HG02623 (cell line): ENCODE data around the gene LPAR1.
"Not testable (repeated sequence)": the region's sequence is repeated elsewhere in the genome, so short reads cannot be mapped to it uniquely, and the experiment has no call there.

Source experiments
- ATAC-seq: cut with Tn5 transposase; IDR thresholded peaks from one replicate; pipeline ENCODE4 v1.9.1; 2021; ENCODE audit warnings: moderate library complexity; ENCODE audit not compliant: unreplicated experiment

The LPAR1 gene

DNA sequence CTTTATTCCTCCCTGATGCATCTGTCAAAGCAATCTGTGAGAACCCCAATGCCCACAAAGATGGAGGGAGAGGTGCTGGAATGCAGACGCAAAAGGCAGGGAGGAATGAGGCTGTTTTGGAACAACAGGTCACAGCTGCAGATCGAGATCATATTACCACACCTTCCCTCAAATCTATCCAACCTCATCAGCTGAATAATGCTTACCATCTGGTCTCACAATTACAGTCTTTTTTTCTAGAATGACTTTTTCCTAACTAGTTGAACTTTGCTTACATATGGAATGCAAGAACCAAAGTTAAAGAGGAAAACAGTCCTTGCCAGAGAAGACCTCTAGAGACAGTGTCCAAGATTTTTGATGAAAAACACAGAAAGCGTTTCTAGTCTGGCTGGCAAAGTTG, 158.1 kb downstream of the LPAR1 start:
- no peak for ATAC-seq

DNA sequence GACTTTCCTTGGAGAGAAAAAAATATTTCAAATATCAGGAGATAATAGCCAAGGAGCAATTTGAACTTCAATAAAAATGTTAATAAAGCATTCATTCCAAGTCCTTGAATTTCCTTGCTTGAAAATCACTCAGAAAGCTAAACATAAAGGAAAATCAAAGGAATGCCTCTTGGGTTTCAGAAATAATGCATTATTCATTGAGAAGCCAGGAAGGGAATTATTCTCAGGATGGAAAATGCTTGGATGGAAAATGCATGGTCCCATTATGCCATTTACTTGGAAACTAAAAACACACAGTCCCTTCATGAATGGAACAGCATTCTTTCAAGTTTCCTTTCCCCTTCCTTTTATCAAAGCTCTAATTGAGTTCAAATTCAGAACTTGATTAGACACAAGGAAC, 160.9 kb downstream of the LPAR1 start:
- ATAC-seq, result no peak

DNA sequence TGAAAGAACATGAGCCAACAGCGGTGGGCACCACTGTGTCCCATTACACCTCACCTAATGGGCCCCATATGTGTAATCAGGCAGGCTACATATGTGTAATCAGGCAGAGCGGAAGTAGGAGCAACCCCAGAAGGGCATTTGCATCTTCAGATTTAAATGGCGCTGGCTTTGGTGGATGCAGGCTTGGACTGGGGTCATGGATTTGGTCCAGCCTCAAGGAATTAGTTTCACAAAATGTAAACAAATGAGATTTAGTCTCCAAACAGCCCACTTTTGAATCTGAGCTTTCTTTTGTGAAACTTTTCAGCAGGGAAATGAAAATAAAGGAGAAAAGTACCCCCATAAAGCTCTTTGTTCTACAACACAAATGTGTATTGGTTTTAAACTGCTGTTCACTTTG, 161.3 kb downstream of the LPAR1 start:
- ATAC-seq, result no peak

DNA sequence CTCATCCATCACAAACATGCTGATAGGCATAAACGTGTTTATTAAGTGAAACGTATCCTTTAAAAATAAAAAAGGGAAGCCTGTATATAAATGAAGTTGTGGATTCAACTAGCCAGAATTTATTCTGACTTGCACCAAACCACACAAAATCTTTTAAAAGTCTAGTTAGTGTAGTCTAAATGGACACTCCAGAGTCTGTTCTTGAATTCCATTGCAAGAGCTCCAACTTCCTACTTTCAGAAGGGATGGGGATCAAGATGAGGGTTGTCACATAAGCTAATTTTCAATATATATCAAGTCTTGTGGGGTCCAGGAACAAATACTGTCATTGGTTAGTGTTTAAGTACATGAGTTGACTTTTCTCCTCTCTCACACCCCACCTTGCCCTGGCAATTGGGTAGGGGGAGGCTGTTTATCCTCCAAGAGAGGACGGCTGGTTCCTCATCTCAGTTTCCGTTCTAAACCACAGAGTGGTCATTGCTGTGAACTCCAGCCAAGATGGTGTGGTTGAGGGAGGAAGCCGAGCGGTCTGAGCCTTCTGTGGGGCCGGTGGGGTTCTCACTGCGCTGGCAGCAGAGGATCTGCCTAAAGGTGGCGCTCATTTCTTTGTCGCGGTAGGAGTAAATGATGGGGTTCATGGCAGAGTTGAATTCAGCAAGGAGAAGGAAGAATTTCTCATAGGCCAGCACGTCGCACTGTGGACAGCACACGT, 163.2 kb downstream of the LPAR1 start:
- ATAC-seq, result no peak

DNA sequence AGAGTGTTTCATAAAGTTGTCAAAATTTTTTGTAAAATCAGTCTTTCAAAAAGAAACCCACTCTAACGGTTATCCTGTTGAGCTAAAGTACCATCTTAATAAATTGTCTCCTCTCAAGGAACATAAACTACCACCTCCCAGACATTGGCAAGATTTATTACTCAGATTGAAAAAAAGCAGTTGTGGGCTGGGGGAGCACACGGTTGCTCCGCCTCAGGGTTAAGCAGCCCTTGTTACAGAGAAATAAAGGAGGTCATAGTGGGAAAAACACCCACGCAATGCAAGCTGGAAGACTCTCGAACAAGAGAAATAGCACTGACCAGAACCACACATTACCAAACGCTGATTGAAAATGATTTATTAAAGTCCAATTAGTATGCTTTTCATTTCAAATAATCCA, 165.3 kb downstream of the LPAR1 start:
- no peak for ATAC-seq

DNA sequence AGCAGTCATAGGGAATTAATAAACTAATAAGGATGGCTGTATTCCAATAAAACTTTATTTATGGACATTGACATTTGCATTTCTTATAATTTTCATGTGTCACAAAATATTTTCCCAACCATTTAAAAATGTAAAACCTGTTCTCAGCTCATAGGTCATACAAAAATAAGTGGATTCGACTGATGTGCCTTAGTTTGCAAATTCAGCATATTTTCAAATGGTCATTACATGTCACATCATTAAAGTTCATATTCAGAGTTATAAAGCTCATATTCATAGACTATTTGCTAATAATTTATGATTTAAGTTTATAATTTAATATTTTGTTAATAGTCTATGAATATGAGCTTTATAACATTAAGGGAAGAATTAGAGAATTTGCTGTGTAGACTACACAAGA, 166.5 kb downstream of the LPAR1 start:
- ATAC-seq, result no peak

DNA sequence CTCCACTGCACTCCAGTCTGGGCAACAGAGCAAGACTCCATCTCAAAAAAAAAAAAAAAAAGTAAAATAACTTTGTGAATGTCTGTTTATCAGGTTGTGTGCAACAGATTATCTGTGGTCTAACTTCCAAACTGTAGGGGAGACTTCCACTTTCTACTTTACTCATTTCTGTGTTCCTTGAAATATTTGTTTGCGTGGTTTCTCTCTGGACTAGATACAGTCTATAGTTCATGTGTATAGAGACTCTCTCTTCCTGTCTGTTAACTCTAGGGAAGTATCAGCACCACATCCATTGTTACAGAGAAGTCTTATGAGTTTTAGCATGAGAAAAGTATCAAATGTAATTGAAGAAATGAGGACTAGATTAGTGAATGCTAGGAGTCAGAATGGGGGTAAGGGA, 168.3 kb downstream of the LPAR1 start:
- no peak for ATAC-seq

DNA sequence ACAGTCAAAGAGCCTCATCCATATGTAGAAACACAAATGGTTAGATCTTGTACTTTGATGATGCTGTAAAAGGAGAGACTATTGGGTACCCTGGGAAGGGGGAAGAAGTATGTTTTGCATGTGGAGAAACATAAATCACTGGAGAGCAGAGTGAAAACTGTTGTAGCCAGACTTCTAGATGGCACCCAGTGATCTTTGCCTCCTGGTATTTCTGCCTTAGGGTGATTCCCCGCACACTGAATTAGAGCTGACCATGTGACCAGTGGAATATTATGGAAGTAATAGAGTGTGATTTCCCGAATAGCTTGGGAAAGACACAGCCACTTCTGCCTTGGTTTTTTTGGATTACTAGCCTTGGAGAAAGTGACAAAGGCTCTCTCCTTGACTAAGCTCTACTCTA, 174.3 kb downstream of the LPAR1 start:
- ATAC-seq, result no peak

DNA sequence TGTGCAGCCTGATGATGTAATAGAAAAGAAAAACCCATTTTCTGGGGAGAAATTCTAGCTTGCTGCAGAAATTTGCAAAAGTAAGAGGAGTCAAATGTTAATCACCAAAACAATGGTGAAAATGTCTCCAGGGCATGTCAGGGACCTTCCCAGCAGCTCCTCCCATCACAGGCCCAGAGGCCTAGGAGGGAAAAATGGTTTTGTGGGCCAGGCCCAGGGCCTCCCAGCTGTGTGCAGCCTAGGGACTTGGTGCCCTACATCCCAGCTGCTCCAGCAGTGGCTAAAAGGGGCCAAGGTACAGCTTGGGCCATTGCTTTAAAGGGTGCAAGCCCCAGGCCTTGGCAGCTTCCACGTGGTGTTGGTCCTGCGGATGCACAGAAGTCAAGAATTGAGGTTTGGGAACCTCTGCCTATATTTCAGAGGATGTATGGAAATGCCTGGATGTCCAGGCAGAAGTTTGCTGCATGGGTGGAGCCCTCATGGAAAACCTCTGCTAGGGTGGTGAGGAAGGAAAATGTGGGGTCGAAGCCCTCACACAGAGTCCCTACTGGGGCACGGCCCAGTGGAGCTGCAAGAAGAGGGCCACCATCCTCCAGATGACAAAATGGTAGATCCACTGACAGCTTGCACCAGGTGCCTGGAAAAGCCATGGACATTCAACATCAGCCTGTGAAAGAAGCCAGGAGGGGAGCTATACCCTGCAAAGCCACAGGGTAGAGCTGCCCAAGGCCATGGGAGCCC, 176.7 kb downstream of the LPAR1 start:
- ATAC-seq, result not testable (repeated sequence)

DNA sequence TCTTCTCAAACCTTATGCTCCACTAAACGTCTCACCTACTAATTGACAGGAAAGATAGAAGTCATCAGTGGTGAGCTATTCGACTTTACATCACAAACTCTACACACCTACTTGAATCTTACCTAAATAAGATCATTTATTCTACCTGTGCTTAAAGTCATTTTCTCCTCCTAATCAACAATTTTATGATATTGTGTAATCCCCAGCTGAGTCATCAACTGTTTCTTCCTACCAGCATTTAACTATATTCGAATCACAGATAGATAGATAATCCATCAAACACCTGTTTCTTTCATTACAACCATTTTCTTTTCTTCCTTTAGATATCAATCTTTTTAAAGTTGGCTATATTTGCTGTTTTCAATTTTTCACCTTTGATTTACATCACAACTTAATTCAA, 181.5 kb downstream of the LPAR1 start:
- ATAC-seq, result no peak

DNA sequence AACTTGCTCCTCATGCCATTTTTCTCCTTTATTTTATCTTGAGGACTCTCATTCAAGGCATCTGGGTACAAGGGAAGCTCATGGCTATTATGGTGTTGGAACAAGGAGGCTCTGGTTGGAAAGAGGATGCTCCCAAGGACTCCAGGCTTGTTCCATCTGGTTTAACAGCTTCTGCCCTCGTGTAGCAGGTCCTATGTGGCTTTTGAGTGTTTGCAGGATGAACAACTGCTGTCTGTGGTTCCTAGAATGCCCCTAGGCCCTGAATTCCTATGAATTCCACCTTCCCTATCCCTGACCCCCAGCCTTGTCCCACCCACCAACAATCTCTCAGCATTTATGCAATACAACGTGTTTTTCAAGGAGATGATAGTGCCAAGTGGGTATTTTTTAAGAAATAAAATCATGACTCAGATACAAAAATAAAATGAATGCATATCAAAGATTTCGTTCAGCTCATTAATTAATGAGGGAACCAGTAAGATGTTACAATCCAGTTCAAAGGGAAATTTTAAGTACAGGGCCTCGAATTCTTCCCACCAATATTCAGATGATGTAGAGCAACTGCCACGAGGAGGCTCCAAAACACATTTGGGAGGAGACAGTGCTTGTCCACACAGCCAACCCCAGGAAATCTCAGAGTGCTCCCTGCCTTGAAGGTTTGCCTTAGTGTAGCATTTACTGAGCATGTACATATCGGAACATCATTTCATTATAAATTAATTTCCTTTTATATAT, 187.7 kb downstream of the LPAR1 start:
- no peak for ATAC-seq

DNA sequence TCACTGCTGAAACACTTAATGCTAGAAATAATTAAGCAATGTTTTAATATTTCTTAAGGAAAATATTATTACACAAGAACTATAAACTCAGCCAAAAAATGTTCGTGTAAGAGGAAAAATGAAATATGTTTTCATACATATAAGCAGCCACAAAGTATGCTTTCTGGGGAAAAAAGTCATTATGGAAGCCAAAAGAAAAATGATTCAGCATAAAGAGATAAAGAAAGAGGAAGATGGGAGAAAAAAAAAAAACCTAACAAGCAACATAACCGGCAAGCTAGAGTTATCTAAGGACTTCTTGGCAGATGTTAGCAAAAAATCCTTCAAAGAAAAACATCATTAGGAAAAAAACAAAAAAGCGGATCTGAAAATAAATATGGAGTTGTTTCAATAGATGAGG, 190.6 kb downstream of the LPAR1 start:
- ATAC-seq, result no peak

DNA sequence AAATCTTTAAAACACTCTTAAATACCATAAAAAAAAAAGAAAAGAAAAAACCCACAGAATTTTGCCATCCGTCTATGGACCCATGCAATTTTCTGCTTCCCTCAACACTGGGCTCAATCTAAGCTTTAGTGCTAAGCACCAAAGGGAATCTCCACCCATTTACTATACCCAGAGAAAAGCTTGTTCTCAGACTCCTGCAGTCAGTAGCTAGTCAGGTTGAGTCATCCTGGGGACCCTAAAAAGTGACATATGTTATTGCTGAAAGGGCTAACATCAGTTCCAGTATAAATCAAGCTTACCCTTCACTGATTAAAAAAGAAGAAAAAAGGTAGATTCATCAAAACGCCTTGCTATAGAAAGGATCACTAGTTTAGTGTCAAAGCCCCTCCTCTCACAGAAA, 192.1 kb downstream of the LPAR1 start:
- ATAC-seq, result no peak

DNA sequence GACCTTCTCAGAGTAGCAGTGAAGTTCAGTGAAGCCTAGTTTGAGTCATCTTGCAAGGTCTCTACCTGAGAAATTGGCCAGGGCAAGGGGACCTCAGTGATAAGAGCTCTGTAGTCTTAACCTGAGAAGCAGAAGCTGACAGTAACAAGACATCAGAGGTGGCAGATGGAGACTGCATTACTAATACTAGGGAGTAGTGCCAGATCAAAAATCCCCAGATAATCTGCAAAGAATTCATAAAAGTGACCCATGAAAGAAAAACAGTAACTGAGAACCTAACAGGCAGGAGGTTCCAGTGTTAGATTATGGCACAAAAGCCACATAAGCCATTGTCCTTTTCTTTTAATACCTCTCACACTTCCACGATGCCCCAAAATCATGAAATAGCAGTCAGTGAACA, 194.1 kb downstream of the LPAR1 start:
- no peak for ATAC-seq

DNA sequence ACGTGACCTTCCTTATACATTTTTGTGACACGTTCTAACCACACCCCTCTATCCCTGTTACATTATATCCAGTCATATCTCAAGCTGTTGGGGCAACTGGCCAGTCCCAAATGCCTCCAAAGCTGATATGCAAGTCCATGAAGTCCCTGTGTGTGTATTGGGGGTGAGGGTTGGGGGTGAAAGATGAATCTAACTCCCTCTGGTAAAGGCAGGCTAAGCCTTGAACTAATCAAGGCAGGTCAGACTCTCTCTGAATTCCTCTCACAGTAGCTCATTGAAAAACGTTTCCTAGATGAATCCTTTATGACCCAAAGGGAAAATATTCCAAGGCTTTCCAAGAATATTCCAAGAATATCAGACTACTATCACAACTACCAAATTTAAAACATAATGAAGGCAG, 195.3 kb downstream of the LPAR1 start:
- no peak for ATAC-seq

DNA sequence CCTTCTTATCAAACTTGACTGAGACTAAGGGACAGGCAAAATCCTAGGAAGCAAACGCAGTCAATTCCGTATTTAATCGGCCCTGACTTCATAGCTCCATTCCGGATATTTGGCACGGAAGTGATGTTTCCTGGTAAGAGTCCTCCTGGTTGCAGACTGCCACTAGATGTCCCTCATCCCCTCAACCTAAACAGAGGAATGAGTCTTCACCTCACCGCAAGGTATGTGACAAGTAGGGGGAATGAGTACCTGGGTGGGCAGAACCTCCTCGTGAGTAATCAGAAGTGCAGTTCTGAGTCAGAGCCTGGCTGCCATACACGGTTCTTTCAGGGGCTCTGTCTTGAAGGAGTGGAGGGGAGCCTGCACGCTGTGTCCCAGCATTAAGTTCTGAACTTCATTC, 196.1 kb downstream of the LPAR1 start:
- no peak for ATAC-seq

DNA sequence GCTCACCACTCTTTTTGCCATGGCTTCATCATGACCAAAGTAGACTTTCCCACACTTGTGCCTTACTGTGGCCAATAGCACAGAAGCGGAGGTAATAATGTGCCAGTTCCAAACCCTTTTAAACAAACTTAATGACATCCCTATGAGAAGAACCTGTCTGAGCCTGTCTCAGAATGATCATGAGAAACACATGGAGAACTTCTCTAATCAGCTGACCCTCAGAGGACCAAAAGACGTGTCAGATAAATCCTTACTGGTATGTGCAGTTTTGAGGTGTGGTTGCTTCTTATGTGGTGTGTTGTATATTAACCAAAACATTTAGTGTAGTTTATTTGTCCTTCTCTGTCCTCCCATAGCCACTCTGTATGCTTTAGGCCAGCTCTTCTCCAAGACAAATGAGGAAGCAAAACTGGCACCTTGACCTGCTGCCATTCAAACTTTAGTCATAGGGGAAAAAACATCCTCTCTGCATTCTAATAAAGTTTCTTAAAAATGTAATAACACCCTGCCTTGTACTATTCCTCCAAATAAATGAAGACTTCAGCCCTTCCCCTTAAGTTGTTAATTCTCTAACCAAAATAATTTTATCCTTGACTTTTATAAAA, 200.8 kb downstream of the LPAR1 start:
- no peak for ATAC-seq

DNA sequence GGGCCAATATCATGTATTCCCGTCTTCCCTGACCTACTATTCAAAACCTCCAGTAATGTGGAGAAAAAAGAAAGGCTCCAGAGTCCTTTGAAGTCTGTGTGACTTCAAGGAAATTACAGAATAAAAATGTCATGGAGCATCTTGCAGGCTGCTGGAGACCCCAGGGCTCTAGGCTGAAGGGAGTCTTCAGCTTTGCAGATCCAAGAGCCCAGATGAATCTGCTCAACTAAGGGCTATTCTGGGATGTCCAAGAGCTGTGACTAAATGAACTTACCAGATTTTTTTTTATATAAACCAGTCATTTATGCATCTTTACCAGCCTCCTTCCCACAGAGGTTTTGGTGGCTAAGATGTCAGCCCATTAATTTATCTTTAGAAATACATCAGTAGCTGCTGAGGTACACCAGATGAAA, 202.4 kb downstream of the LPAR1 start:
- ATAC-seq, result no peak

DNA sequence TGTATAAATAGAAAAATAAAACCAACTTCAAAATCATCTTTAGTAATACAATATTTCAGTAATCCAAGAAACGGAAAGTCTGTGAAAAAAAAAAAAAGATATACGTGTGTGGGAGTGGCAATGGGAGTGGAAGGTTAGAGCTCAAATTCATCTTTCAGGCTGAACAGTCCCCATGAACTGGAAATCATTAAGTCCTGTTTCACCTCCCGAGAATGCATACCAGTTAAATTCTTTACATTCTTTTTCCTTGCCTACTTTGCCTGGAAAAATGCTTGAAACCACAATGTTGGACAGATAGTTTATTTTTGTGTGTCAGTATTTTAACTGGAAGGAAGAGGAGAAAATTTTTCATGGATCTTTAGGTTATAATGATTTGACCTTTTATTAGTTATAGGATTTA, 202.9 kb downstream of the LPAR1 start:
- ATAC-seq, result no peak

DNA sequence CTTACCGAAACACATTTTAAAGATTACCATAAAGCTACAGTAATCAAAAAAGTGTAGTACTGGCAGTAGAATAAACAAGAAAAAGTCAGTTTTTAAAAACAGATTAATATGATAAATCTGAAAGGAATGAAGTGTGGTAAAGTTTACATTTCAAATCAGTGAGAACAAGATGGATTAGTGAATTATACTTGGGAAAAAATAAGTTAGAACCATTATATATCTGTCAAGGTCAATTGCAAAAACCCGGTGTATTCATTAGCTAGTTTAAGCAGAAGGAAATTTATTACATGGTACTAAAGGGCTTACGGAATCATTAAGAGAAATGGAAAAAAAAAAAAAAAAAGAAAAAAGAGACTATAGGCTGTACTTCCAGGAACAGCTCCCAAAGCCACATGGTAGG, 205.3 kb downstream of the LPAR1 start:
- ATAC-seq, result no peak

DNA sequence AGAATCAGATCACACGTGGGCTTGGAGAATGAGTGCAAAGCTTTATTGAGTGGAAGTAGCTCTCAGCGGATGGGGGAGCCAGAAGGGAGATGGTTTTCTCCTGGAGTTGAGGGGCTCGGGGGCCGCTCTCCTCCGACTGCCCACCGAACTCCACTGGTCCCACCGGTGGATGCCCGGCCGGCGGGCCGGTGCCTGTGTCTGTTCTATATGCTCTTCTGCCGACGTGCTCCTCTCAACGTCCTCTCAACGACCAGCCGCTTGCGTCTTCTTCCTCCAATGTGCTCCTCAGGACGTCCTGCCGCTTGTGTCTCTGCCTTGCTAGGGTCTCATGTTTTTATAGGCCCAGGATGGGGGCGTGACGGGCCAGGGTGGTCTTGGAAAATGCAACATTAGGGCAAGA, 207.8 kb downstream of the LPAR1 start:
- ATAC-seq, result no peak

DNA sequence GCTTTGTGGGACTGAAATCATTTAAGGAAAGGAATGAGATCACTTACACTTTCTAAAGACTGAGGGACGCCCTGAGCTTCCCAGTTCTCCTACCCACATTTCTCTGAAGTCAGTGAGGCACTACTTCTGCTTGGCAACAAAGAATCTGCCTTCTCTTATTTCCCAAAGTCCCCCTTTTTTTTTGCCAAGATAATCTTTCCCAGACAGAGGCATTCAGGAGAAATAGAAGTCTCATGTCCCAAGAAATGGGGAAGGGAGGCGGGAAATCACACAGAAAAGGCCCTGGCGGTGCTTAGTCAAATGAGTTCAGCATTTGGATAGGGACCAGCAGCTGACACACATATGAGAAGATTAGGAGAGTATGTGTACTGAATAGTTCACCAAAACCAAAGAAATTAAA, 210.0 kb downstream of the LPAR1 start:
- ATAC-seq, result no peak
